ENCODE results near the gene SCARF2. TPM values are rescaled to one million over a fixed set of nuclear protein-coding genes. Genes with fewer than 3 reads are reported as not detected.

SCARF2 gene
- total RNA-seq, 1 experiment from 2014 or later: 10.8 TPM

- Histone ChIP-seq H3K23me2 (ENCODE audit: insufficient read length, low read depth, low read length, poor library complexity, severe bottlenecking) (peaks cover 5% of the 10 kb centered on the region), H2BK15ac (ENCODE audit: low read depth, low read length) (no peak overlapping the region), H3K9ac (ENCODE audit: extremely low read depth, insufficient read length, low read length) (no peak overlapping the region), H4K5ac (ENCODE audit: insufficient read length, low read depth, low read length) (no peak overlapping the region), H3K27ac (ENCODE audit: insufficient read length, low read depth, low read length) (no peak overlapping the region), H2AFZ (ENCODE audit: low read length) (no peak overlapping the region), H4K8ac (replicated peaks; ENCODE audit: insufficient read length, low read depth, low read length) (no peak overlapping the region), H4K91ac (ENCODE audit: insufficient read length, low read depth, low read length) (no peak overlapping the region), H2AK5ac (ENCODE audit: insufficient read length, low read length) (no peak overlapping the region), H3K23ac (ENCODE audit: insufficient read length, low read depth, low read length) (no peak overlapping the region), H3K79me1 (ENCODE audit: insufficient read depth, low read depth, low read length, poor library complexity, severe bottlenecking) (no peaks in the 10 kb centered on the region), H3K27me3 (ENCODE audit: insufficient read depth, low read length) (no peaks in the 10 kb centered on the region), H3K79me2 (ENCODE audit: insufficient read depth, low read length) (no peaks in the 10 kb centered on the region), H3K14ac (ENCODE audit: insufficient read depth, low read length) (no peak overlapping the region), H3K4me2 (ENCODE audit: insufficient read depth, insufficient read length, low read length) (no peak overlapping the region), H2BK12ac (ENCODE audit: insufficient read length, low read depth, low read length) (no peak overlapping the region), H4K20me1 (ENCODE audit: control insufficient read depth, insufficient read depth, insufficient read length) (no peaks in the 10 kb centered on the region), H3K9me3 (ENCODE audit: control insufficient read depth, low read depth, low read length) (no peaks in the 10 kb centered on the region), H2BK5ac (ENCODE audit: insufficient read length, low read length) (no peak overlapping the region), H3T11ph (ENCODE audit: low read length) (no peak overlapping the region), H3K4me1 (ENCODE audit: insufficient read depth, low read length) (no peaks in the 10 kb centered on the region), H2BK120ac (ENCODE audit: low read depth, low read length, poor library complexity, severe bottlenecking) (no peak overlapping the region), H2BK20ac (ENCODE audit: low read depth, low read length, poor library complexity, severe bottlenecking) (no peak overlapping the region), H3K56ac (ENCODE audit: insufficient read length, low read depth, low read length) (no peak overlapping the region), H3K4ac (ENCODE audit: low read depth, low read length) (no peak overlapping the region), H3K18ac (ENCODE audit: insufficient read length, low read depth, low read length) (no peak overlapping the region)
- peaks cover 2 to 4% (median 3%) of the 10 kb centered on the region in 3 experiments; a peak in 3 of 7 replicates for H3K36me3 Mint-ChIP-seq (ENCODE audit: insufficient read depth in 1 of 3, low read depth in 3 of 3)
- DNase-seq: no peak
- no peak overlapping the region for H3K27ac Mint-ChIP-seq
- H3K9me3 Mint-ChIP-seq: no peaks in the 10 kb centered on the region
- WGBS (ENCODE audit: extremely low coverage, insufficient read length, low lambda C conversion rate): no CpG with 5 or more reads among the region's 7 CpGs
- H3K4me3 Mint-ChIP-seq: no peak overlapping the region; a peak in 1 of 5 replicates
- no peak for TF ChIP-seq CTCF (conservative IDR thresholded peaks at IDR 0.05)
- peaks cover 24% of the 10 kb centered on the region for H3K27me3 Mint-ChIP-seq (ENCODE audit: low read depth)
- peaks cover 8 to 9% of the 10 kb centered on the region in 2 experiments for H3K4me1 Mint-ChIP-seq
Measured at GRCh38 chr22:20442485-20443284, 5.1 kb upstream of the SCARF2 start.
